Caco-2 (cell line): ENCODE data around the gene NHLRC3. TPM values are rescaled to one million over a fixed set of nuclear protein-coding genes. Genes with fewer than 3 reads are reported as not detected.

Experiments
- BruUV-seq: library from RNA; stranded (reverse); fragments of 400-500 nt; replicated peaks from 2 replicates; lab custom pipeline; 2021; lab: Mats Ljungman, UMichigan
- CTCF ChIA-PET: fragments of 300-600 bp; sonication (Branson Sonifier 250); formaldehyde crosslinking; loops from one replicate; lab custom pipeline; 2022; ENCODE audit warnings: antibody characterized with exemption; lab: Charles Lee
- POLR2A ChIA-PET: fragments of 300-600 bp; sonication (Branson Sonifier 250); formaldehyde crosslinking; loops from one replicate; lab custom pipeline; 2022; ENCODE audit warnings: antibody characterized with exemption; lab: Charles Lee
- DNase-seq, 2 experiments: peaks; one replicate each; pipeline versions ENCODE4 v3.0.0 to v3.0.0-alpha.2; 2020 to 2022
- H3K27me3 ChIP-seq: replicated peaks from 2 replicates; pipeline ENCODE4 v1.6.0; 2011; ENCODE audit warnings: low read length; ENCODE audit not compliant: control insufficient read depth, insufficient read depth
- H3K36me3 ChIP-seq: 2 replicates; pipeline ENCODE4 v1.5.1; 2011; ENCODE audit warnings: low read length; ENCODE audit not compliant: control insufficient read depth, insufficient read depth
- H3K4me1 ChIP-seq: fragments of 250-450 bp; sonication (Bioruptor Pico); 2 replicates; pipeline ENCODE4 v1.5.1; 2020; ENCODE audit warnings: mild to moderate bottlenecking
- H3K4me3 ChIP-seq: 2 replicates; pipeline ENCODE4 v1.5.1; 2011; ENCODE audit warnings: low read depth, mild to moderate bottlenecking, control low read depth, low read length
- H3K9me3 ChIP-seq: fragments of 250-450 bp; sonication (Bioruptor Pico); 2 replicates; pipeline ENCODE4 v1.5.1; 2020; ENCODE audit warnings: mild to moderate bottlenecking, moderate library complexity
- H3K27ac Mint-ChIP-seq: one replicate; pipeline ENCODE4 v1.8.0; 2022; ENCODE audit warnings: mixed read lengths; ENCODE audit not compliant: unreplicated experiment
- H3K27me3 Mint-ChIP-seq: one replicate; pipeline ENCODE4 v1.8.0; 2022; ENCODE audit warnings: mixed read lengths; ENCODE audit not compliant: insufficient read depth, unreplicated experiment
- H3K36me3 Mint-ChIP-seq: one replicate; pipeline ENCODE4 v1.8.0; 2022; ENCODE audit warnings: mild to moderate bottlenecking, mixed read lengths; ENCODE audit not compliant: insufficient read depth, unreplicated experiment
- H3K4me1 Mint-ChIP-seq: one replicate; pipeline ENCODE4 v1.8.0; 2022; ENCODE audit warnings: low read depth, mixed read lengths; ENCODE audit not compliant: unreplicated experiment
- H3K4me3 Mint-ChIP-seq: one replicate; pipeline ENCODE4 v1.8.0; 2022; ENCODE audit warnings: mild to moderate bottlenecking, moderate library complexity, mixed read lengths; ENCODE audit not compliant: unreplicated experiment
- H3K9me3 Mint-ChIP-seq: one replicate; pipeline ENCODE4 v1.8.0; 2022; ENCODE audit warnings: mixed read lengths; ENCODE audit not compliant: unreplicated experiment
- intact Hi-C: fragments of 100-400 bp; cut with micrococcal nuclease; formaldehyde crosslinking; loops from one replicate; pipeline ENCODE4 v1.10.0; 2022; ENCODE audit not compliant: unreplicated experiment
- total RNA-seq: library from RNA; stranded (reverse); gene quantifications from 2 replicates; pipeline ENCODE4 v1.2.3, GENCODE V29; 2022
- TF ChIP-seq, protein P1 (sequence below), 2 experiments: fragments of 200-600 bp in 1 of 2; IDR thresholded peaks; 1 replicate in 1 of 2; 2 replicates in 1 of 2; pipeline versions ENCODE4 v1.5.1 to v1.8.0; 2011 to 2022; ENCODE audit warnings: antibody characterized with exemption in 1 of 2, control low read depth in 1 of 2, inconsistent platforms in 1 of 2, low read depth in 1 of 2, low read length in 1 of 2, mild to moderate bottlenecking in 1 of 2, moderate library complexity in 1 of 2; ENCODE audit not compliant: insufficient read depth in 1 of 2, severe bottlenecking in 1 of 2, unreplicated experiment in 1 of 2

NHLRC3 gene
- total RNA-seq, 1 experiment from 2014 or later, result 38.1 TPM

DNA sequence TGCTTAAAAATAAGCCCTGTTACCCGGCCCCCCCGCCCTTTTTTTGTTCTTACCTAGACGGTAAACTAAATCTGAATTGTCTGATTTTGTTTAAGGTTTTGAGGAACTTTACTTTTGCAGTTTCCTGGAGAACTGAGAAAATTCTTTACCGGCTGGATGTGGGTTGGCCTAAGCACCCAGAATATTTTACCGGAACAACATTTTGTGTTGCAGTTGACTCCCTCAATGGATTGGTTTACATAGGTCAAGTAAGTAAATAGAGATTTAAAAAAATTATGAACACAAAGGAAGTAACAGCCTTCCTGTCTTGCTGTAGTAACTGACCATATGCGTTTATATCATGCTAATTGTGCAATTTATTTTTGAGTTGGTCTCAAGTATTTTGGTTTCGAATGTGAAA is 785 bp downstream of the NHLRC3 start:
- intact Hi-C loops, result loop anchor here (5.0 kb wide), 1 partner anchor 642 kb away; no protein-coding TSS in a partner anchor
- H3K36me3 ChIP-seq, result no peaks in the 10 kb centered on the region; the same call in 1 of the 2 replicates
- no peak for DNase-seq
- peak overlapping the region; percentile 84 for H3K27ac Mint-ChIP-seq
- peaks cover 13% of the 10 kb centered on the region for H3K36me3 Mint-ChIP-seq
- H3K27me3 ChIP-seq, result no peaks in the 10 kb centered on the region
- TF ChIP-seq, protein P1, sequence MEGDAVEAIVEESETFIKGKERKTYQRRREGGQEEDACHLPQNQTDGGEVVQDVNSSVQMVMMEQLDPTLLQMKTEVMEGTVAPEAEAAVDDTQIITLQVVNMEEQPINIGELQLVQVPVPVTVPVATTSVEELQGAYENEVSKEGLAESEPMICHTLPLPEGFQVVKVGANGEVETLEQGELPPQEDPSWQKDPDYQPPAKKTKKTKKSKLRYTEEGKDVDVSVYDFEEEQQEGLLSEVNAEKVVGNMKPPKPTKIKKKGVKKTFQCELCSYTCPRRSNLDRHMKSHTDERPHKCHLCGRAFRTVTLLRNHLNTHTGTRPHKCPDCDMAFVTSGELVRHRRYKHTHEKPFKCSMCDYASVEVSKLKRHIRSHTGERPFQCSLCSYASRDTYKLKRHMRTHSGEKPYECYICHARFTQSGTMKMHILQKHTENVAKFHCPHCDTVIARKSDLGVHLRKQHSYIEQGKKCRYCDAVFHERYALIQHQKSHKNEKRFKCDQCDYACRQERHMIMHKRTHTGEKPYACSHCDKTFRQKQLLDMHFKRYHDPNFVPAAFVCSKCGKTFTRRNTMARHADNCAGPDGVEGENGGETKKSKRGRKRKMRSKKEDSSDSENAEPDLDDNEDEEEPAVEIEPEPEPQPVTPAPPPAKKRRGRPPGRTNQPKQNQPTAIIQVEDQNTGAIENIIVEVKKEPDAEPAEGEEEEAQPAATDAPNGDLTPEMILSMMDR (IDR thresholded peaks at IDR 0.05; ENCODE audit: insufficient read depth in 1 of 2, low read depth in 1 of 2, low read length in 1 of 2, severe bottlenecking in 1 of 2, unreplicated experiment in 1 of 2), result no peak
- H3K4me3 Mint-ChIP-seq, result peak overlapping the region; percentile 94
- POLR2A ChIA-PET, result no interaction called here
- H3K9me3 Mint-ChIP-seq, result no peaks in the 10 kb centered on the region
- no peaks in the 10 kb centered on the region for H3K27me3 Mint-ChIP-seq
- H3K4me3 ChIP-seq, result peak overlapping the region; percentile 84
- H3K9me3 ChIP-seq, result no peaks in the 10 kb centered on the region
- no TSS peak for BruUV-seq
- CTCF ChIA-PET, result no interaction called here
- H3K4me1 Mint-ChIP-seq, result peaks cover 13% of the 10 kb centered on the region
- peaks cover 10% of the 10 kb centered on the region; the same call in 1 of the 2 replicates for H3K4me1 ChIP-seq

DNA sequence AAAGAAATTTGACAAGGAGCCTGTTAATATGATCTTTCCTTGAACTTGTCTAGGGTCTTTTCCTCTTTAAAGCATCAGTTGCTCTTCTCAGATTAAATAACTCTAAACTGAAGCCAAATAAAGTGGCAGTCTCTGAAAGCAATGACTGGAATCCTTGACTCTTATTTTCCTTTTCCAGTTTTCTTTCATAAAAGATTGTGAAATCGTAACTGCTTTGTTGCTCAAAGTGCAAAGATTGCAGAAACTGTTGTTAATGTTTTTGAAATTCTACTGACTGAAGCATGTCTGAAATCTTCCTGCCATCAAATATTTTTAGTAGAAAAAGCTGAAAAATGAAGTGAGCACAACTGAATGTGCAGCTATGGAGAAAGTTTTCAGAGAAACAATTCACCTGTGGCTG is 1.9 kb downstream of the NHLRC3 start:
- no peaks in the 10 kb centered on the region for H3K9me3 Mint-ChIP-seq
- no peak overlapping the region for H3K4me3 ChIP-seq
- TF ChIP-seq, protein P1 (IDR thresholded peaks at IDR 0.05; ENCODE audit: insufficient read depth in 1 of 2, low read depth in 1 of 2, low read length in 1 of 2, severe bottlenecking in 1 of 2, unreplicated experiment in 1 of 2), result no peak
- no TSS peak for BruUV-seq
- H3K27ac Mint-ChIP-seq, result no peak overlapping the region
- no peaks in the 10 kb centered on the region for H3K27me3 ChIP-seq
- ChIA-PET CTCF (no interaction called here), POLR2A (no interaction called here)
- peaks cover 19% of the 10 kb centered on the region for H3K36me3 Mint-ChIP-seq
- DNase-seq, result no peak
- peaks cover 9% of the 10 kb centered on the region; the same call in 1 of the 2 replicates for H3K4me1 ChIP-seq
- intact Hi-C loops, result no loop called here
- H3K9me3 ChIP-seq, result no peaks in the 10 kb centered on the region
- H3K4me1 Mint-ChIP-seq, result peaks cover 12% of the 10 kb centered on the region
- H3K36me3 ChIP-seq, result no peaks in the 10 kb centered on the region; the same call in 1 of the 2 replicates
- no peaks in the 10 kb centered on the region for H3K27me3 Mint-ChIP-seq
- H3K4me3 Mint-ChIP-seq, result peak overlapping the region; percentile 94

DNA sequence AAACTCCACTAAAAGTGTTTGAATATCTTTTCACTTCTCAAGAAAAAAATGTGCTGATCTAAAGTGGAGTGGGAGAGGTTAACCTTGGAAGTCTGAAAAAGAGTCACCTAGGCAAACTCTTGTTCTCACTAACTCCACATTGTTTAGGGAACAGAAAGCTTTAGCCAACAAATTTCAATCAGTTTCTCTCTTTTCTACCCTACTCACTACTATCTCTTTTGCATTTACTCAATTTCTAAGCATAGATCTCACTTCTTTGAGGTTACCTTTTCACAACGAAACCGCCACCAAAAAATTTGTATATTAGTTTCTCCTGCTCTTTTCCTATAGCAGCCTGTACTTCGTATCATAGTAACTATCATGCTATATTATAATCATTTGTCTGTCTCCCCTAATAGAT is 6.3 kb downstream of the NHLRC3 start:
- Histone ChIP-seq H3K27me3 (no peaks in the 10 kb centered on the region), H3K36me3 (no peaks in the 10 kb centered on the region; the same call in 1 of the 2 replicates), H3K9me3 (no peaks in the 10 kb centered on the region), H3K4me1 (peaks cover under 1% of the 10 kb centered on the region; the same call in 1 of the 2 replicates), H3K4me3 (no peak overlapping the region)
- peaks cover 6% of the 10 kb centered on the region for H3K4me1 Mint-ChIP-seq
- no peaks in the 10 kb centered on the region for H3K27me3 Mint-ChIP-seq
- TF ChIP-seq, protein P1 (IDR thresholded peaks at IDR 0.05; ENCODE audit: insufficient read depth in 1 of 2, low read depth in 1 of 2, low read length in 1 of 2, severe bottlenecking in 1 of 2, unreplicated experiment in 1 of 2), result no peak
- intact Hi-C loops, result no loop called here
- BruUV-seq, result no TSS peak
- DNase-seq, result no peak
- no peak overlapping the region for H3K27ac Mint-ChIP-seq
- H3K4me3 Mint-ChIP-seq, result no peak overlapping the region
- H3K9me3 Mint-ChIP-seq, result no peaks in the 10 kb centered on the region
- H3K36me3 Mint-ChIP-seq, result peaks cover 12% of the 10 kb centered on the region
- CTCF ChIA-PET, result no interaction called here
- POLR2A ChIA-PET, result no interaction called here
